SHP77 treated with DMSO at 0.1 percent for 48 hours (cell line): ENCODE measurements around the gene FOXK1.
"Not testable (repeated sequence)": the region's sequence is repeated elsewhere in the genome, so short reads cannot be mapped to it uniquely, and the experiment has no call there.

Source experiments
- DNase-seq: peaks from one replicate; lab custom pipeline; 2025; lab: John Stamatoyannopoulos, UW

FOXK1 gene

GRCh38 chr7:4800926-4801838 is 119.1 kb downstream of the FOXK1 start:
- no peak for DNase-seq

GRCh38 chr7:4801839-4802231 is 119.7 kb downstream of the FOXK1 start:
- no peak for DNase-seq

GRCh38 chr7:4802577-4802976 is 120.5 kb downstream of the FOXK1 start:
- DNase-seq: not testable (repeated sequence)

GRCh38 chr7:4803397-4804241 is 121.5 kb downstream of the FOXK1 start:
- DNase-seq: no peak

- DNase-seq: no peak
Observed at GRCh38 chr7:4805110-4805983, 123.3 kb downstream of the FOXK1 start.

GRCh38 chr7:4805984-4806300 is 123.8 kb downstream of the FOXK1 start:
- DNase-seq: no peak

GRCh38 chr7:4806983-4807597 is 125.0 kb downstream of the FOXK1 start:
- no peak for DNase-seq

- DNase-seq: no peak
Observed at GRCh38 chr7:4807598-4808016, 125.5 kb downstream of the FOXK1 start.

GRCh38 chr7:4808026-4808425 is 125.9 kb downstream of the FOXK1 start:
- no peak for DNase-seq

GRCh38 chr7:4808565-4808964 is 126.5 kb downstream of the FOXK1 start:
- no peak for DNase-seq

- no peak for DNase-seq
Observed at GRCh38 chr7:4809091-4809591, 127.0 kb downstream of the FOXK1 start.

- DNase-seq: no peak
Observed at GRCh38 chr7:4809666-4810065, 127.6 kb downstream of the FOXK1 start.

- no peak for DNase-seq
Observed at GRCh38 chr7:4814433-4814832, 132.3 kb downstream of the FOXK1 start.

GRCh38 chr7:4815121-4815520 is 133.0 kb downstream of the FOXK1 start:
- no peak for DNase-seq

- no peak for DNase-seq
Observed at GRCh38 chr7:4815609-4816418, 133.7 kb downstream of the FOXK1 start.

- DNase-seq: no peak
Observed at GRCh38 chr7:4816419-4817080, 134.5 kb downstream of the FOXK1 start.

- DNase-seq: no peak
Observed at GRCh38 chr7:4817178-4817901, 135.2 kb downstream of the FOXK1 start.

GRCh38 chr7:4818000-4818794 is 136.1 kb downstream of the FOXK1 start:
- DNase-seq: no peak
